Subcutaneous adipose tissue (tissue), 4 donors: ENCODE measurements around the gene PHRF1. TPM values are rescaled to one million over a fixed set of nuclear protein-coding genes. Genes with fewer than 3 reads are reported as not detected.

Source experiments
- CTCF ChIP-seq: fragments of 450-650 bp; IDR thresholded peaks from one replicate; pipeline ENCODE4 v1.5.1; 2016; ENCODE audit warnings: low read depth, mild to moderate bottlenecking, control low read depth, antibody characterized with exemption, moderate library complexity
- total RNA-seq, 4 donors: library from RNA; depleted of rRNA; stranded (reverse); fragments of >200 nt; gene quantifications; one replicate each; pipeline ENCODE4 v1.1.0, GENCODE V29; 2016

PHRF1 gene
- total RNA-seq, 4 donors from 2014 or later = 9.0 to 28.4 (median 12.6) TPM

- no peak for TF ChIP-seq CTCF
Measured at GRCh38 chr11:576811-577610, 741 bp downstream of the PHRF1 start.

- no peak for TF ChIP-seq CTCF
Measured at GRCh38 chr11:577611-577894, 1.3 kb downstream of the PHRF1 start.

DNA sequence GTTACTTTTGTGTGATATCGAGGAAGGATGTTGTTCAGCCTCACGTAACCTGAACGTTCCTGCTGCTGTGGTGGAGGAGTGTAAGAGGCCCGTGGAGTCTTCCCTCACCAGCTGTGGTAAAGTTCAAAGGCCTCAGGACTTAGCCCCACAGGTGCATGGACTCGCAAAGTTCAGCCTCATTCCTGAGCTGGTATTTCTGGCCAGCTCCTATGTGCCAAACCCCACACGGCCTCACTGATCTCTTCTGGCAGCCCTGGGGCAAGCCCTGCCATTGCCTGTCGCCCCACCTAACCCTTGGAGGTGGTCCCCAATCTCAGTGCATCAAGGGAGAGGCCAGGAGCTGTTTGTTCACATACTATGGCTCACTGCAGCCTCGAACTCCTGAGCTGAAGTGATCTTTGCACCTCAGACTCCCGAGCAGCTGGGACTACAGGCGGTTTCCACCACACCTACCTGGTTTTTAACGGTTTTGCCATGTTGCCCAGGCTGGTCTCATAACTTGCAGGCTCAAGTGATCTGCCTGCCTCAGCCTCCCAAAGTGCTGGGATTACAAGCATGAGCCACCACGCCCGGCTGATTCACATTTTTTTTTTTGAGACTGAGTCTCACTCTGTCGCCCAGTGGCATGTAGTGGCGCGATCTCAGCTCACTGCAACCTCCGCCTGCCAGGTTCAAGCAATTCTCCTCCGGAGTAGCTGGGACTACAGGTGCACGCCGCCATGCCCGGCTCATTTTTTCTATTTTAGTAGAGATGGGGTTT, 2.2 kb downstream of the PHRF1 start:
- no peak for TF ChIP-seq CTCF

GRCh38 chr11:579830-580601, 3.7 kb downstream of the PHRF1 start:
- TF ChIP-seq CTCF = no peak

DNA sequence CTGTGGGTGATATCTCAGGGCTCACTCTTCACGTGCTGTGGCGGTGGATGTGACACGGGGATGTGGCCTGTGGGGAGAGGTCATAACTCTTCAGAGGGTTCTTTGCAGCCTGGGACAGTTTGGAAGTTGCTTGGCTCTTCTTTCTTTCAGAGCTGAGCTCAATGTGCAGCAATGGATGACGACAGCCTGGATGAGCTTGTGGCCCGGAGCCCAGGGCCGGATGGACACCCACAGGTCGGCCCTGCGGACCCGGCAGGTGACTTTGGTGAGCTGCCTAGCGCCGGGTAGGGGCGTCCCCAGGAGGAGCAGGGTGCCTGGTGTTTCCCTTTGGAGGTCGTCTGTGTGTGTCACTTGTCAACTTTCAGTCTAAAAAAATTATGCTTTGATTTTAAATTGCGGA, 5.1 kb downstream of the PHRF1 start:
- no peak for TF ChIP-seq CTCF

- no peak for TF ChIP-seq CTCF
Measured at GRCh38 chr11:581752-582151, 5.5 kb downstream of the PHRF1 start.

- TF ChIP-seq CTCF = no peak
Measured at GRCh38 chr11:584287-584686, 8.0 kb downstream of the PHRF1 start.
